HG03139 (cell line): ENCODE results near the gene NGEF.

Experiments used
- ATAC-seq: cut with Tn5 transposase; IDR thresholded peaks from one replicate; pipeline ENCODE4 v1.9.1; 2021; ENCODE audit not compliant: unreplicated experiment

Gene NGEF

DNA sequence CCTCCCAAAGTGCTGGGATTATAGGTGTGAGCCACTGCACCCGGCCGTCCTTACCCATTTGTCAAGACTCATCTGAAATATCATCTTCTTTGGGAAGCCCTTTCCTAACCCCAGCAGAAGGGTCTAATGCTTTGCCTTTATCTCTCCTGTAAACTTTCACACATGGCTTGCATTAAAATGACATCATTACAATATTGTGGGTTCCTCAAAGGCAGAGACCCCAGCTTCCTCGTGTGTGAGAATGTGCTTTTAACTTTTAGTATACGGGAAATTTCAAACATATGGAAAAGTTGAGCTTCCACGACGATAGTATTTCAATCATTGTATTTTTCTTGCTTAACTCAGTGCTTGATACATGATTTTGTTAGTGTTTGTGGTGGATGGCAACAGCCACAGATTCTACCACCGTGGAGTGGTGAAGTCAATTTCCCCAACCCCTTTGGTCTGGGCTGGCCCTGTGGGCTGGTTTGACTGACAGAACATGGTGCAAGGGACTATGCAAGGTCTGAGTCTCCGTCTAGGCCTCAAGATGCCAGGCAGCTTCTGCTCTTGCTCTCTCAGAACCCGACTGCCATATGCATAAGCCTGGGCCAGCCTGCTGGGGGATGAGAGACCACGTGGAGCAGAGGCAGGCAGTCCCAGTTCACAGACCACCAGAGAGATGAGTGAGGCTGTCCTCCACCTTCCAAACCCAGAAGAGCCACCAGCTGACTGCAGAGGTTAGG lies 39.9 kb downstream of the NGEF start:
- ATAC-seq = no peak

DNA sequence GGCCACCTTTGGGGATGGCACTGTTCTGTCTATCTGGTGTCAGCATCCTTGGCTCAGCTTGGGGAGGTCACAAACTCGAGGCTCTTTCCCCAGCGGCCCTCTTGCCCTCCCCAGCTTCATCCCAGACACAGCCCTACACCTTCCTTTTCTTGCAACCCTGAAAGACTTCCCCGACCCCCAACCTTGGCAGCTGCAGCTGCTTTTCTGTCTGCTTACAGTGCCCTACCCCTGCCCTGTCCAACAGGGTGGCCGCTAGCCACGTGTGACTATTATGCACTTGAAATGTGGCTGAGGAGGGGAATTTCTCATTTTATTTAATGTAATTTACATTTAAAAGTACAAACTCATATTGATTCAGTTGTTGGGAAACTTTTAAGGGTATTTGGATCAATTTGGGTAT lies 41.3 kb downstream of the NGEF start:
- no peak for ATAC-seq

GRCh38 chr2:232970051-232970450 lies 43.0 kb downstream of the NGEF start:
- no peak for ATAC-seq

GRCh38 chr2:232967474-232967873 lies 45.6 kb downstream of the NGEF start:
- ATAC-seq = no peak

- ATAC-seq = no peak
These were observed 46.9 kb downstream of the NGEF start for GRCh38 chr2:232966122-232966521.

DNA sequence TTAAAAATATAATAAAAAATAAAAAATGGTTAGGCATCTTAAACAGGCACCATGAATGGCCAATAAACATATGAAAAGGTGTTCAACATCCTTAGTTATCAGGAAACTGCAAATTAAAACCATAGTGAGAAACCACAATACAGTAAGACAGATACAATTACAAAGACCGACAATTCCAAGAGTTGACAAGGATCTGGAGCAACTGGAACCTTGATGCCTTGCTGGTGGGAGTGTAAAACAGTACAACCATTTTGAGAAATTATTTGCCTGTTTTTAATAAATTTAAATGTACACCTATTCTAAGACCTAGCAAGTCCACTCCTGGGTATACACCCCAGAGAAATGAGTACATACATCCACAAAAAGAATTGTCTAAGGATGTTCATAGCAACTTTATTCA lies 49.1 kb downstream of the NGEF start:
- ATAC-seq = no peak

- ATAC-seq = no peak
These were observed 52.2 kb downstream of the NGEF start for GRCh38 chr2:232960862-232961261.

GRCh38 chr2:232959139-232959538 lies 53.9 kb downstream of the NGEF start:
- no peak for ATAC-seq

- no peak for ATAC-seq
These were observed 55.4 kb downstream of the NGEF start for GRCh38 chr2:232957657-232958090.

DNA sequence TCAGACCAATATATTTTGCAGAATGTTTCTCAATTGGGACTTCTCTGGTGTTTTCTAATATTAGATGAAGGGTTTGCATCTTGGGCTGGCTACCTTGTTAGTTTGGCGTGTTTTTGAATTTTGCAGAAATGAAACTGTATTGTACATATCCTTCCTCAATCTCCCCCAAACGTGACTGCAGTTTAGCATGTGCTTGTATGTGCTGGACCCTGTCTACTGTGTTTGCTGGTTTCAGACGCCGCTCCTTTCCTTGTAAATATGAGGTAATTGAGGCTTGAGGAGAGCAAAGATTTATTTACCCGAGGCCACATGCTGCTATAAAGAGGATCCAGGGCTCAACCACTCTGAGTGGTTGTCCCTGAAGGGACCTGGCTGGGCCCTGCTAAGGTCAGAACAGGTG lies 57.2 kb downstream of the NGEF start:
- ATAC-seq = no peak

DNA sequence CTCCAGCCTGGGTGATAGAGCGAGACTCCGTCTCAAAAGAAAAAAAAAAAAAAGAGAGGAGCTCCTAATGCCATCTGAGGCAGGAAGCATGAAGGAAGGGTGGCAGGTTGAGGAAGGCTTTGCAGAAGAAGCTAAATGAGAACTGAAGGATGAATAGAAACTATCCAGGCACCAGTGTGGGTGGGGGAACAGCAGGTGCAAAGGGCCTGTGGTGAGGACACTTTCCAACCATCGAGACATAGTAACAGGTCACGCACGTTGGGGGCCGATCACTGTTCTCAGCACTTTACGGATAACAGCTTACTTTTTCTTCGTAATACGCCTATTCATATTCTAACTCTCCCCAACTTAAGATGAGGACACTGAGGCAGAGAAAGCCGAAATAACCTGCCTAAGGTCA lies 58.4 kb downstream of the NGEF start:
- ATAC-seq = no peak

- ATAC-seq = no peak
These were observed 61.2 kb downstream of the NGEF start for GRCh38 chr2:232951891-232952290.

GRCh38 chr2:232951181-232951580 lies 61.9 kb downstream of the NGEF start:
- ATAC-seq = no peak

DNA sequence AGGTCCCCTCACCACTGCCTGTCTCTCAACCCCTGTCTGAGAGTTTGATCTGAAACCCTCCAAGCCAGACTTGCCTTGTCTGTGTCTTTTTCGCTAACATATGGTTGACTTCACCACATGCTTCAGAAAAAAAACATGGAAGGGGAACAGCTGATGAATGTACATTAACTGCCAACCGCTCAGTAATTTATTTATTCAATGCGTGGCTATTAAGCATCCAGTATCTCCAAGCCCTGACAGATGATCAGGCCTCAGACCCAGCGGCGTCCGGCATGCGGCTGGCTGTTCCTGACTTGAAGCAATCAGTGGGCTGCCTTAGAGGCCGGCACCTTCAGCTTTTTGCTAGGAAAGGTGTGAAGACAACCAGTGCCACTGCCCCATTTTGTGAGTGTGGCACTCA lies 62.3 kb downstream of the NGEF start:
- no peak for ATAC-seq

GRCh38 chr2:232949016-232949415 lies 64.0 kb downstream of the NGEF start:
- ATAC-seq = no peak

DNA sequence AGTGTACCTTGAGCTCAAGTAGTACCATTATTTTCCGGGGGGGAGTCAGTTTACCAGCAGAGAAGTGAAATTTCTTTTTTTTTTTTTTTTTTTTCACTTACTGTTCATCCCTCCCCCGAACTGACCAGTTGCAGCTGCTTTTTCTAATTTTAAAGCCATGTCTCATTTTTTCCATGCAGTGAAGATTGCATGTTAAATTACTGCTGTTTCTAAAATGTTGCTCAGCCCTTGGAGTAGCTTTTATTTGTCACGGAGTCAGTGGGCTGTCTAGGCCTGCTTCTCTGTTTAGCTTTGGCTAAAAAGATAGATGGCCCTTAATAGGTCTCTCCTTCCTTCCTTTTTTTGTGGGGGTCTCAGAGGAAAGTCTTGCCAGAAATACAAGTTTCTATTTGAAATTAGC lies 70.2 kb downstream of the NGEF start:
- no peak for ATAC-seq

DNA sequence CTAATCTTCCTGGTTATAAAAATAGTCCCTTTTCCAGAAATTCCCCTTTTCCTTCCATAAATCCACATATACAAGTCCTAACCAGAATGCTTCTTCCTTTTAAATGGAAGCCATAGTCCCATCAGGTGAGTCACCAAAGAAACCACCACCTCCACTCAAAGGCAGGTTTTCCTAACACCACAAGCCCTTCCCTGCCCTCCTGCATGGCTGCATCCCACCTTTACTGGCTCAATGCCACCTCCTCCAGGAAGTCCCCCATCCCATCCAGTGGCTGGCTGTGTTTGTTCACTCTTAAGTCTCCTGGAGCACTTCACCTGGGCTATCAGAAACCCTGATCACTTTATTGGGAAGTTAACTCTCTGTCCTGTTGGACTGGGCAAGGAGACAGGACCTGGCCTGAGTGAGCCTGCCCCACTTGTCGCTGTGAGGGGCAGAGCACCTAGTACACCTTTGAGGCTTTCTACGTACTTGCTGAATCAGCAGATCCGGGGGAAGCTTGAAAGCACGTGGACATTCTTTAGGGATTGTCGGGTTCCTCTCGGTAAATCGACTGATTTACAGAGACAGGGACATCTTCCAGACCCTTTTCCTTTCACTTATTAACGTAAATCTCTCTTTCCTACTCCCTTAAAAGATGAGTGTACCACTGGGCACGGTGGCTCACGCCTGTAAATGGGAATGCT lies 71.0 kb downstream of the NGEF start:
- ATAC-seq = no peak

DNA sequence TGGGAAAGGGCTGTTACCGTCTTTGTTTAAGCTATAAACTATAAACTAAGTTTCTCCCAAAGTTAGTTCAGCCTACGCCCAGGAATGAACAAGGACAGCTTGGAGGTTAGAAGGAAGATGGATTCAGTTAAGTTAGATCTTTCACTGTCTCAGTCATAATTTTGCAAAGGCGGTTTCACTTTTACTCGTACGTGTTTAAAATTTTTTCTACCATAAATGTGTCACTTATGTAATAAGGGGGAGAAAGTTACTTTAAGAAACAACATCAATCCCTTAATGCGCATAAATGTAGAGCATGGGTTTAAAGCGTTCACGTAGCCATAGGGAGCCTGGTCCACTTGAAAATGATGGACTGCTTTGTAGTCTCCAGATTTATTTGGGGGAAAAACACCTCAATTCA lies 71.7 kb downstream of the NGEF start:
- ATAC-seq = no peak

GRCh38 chr2:232940724-232941123 lies 72.3 kb downstream of the NGEF start:
- no peak for ATAC-seq

DNA sequence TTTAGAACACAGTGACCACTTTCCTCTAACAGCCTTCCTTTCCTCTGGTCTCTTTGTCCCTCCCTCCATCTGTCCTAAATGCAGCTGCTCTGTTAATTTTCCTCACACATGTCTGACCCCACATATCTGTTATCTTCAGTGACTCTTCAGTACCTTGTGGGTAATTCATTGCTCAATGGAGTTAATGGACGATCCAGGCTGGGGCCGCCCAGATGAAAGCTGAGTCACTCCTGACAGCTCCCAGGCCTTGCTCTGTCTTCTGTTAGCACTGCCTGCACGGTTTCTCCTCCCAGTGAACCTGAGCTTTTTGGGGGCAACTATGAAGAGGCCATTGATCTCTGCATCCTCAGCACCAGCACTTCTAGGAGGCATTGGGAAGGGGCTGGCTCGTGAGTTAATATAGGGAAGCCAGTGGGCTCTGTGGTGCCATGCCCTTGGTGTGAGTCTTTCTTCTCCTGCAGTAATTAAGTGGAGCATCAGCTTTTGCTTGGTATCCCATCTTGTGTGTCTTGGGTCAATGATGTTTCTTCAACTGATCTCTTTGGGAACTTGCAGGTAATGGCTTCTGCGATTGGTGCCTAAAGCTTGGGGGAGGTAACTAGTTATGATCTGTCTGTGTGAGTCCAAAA lies 75.7 kb downstream of the NGEF start:
- ATAC-seq = no peak

DNA sequence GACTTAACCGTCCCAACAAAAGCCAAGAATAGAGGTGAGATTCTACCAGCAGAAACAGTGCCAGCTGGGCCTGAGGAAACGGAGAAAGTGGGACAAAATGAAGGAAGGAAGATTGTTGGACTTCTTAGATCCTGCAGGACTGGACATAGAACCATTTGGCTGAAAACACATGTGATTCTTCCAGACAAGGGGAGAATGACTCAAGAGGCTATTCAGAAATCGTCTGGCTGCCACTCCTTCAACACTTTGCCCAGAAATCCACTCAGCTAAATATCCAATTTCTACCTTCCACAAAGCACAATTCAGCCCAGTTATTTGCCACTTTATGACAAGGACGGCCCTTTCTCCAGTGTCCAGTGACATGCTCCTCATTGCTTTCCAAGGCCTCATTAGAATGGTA lies 81.4 kb downstream of the NGEF start:
- ATAC-seq = no peak

GRCh38 chr2:232930059-232930400 lies 83.0 kb downstream of the NGEF start:
- no peak for ATAC-seq
